GM23338 (cell line): ENCODE data around the gene USH2A. TPM values are rescaled to one million over a fixed set of nuclear protein-coding genes. Genes with fewer than 3 reads are reported as not detected.

ENCODE experiments used
- ATAC-seq: fragments of 200-7000 bp; cut with Tn5 transposase; 3 replicates; pipeline ENCODE4 v1.9.1; 2020
- DNase-seq: peaks from one replicate; pipeline ENCODE4 v3.0.0-alpha.2; 2015; ENCODE audit warnings: low spot score
- H2AFZ ChIP-seq: fragments of 200-600 bp; sonication (generic); 2 replicates; pipeline ENCODE4 v1.8.0; 2016; ENCODE audit warnings: antibody characterized with exemption, mild to moderate bottlenecking, moderate library complexity
- H3F3A ChIP-seq: fragments of 200-600 bp; sonication (generic); replicated peaks from 2 replicates; pipeline ENCODE4 v1.8.0; 2017; ENCODE audit warnings: antibody characterized with exemption, mixed run types, low read depth
- H3K27ac ChIP-seq: fragments of 200-600 bp; sonication (generic); 2 replicates; pipeline ENCODE4 v1.6.1; 2016; ENCODE audit warnings: low read depth
- H3K27me3 ChIP-seq: fragments of 200-600 bp; sonication (generic); 2 replicates; pipeline ENCODE4 v1.8.0; 2016; ENCODE audit warnings: mild to moderate bottlenecking, mixed run types, moderate library complexity; ENCODE audit not compliant: insufficient read depth
- H3K36me3 ChIP-seq: fragments of 200-600 bp; sonication (generic); 2 replicates; pipeline ENCODE4 v1.8.0; 2016; ENCODE audit warnings: mild to moderate bottlenecking; ENCODE audit not compliant: insufficient read depth
- H3K4me1 ChIP-seq: fragments of 200-600 bp; sonication (generic); 2 replicates; pipeline ENCODE4 v1.8.0; 2016; ENCODE audit warnings: mild to moderate bottlenecking, moderate library complexity; ENCODE audit not compliant: insufficient read depth
- H3K4me2 ChIP-seq: fragments of 200-600 bp; sonication (generic); 2 replicates; pipeline ENCODE4 v1.7.1; 2017; ENCODE audit warnings: mixed run types
- H3K4me3 ChIP-seq: fragments of 200-600 bp; sonication (generic); 2 replicates; pipeline ENCODE4 v1.6.1; 2016; ENCODE audit warnings: mixed run types
- H3K79me2 ChIP-seq: fragments of 200-600 bp; sonication (generic); replicated peaks from 2 replicates; pipeline ENCODE4 v1.8.0; 2017; ENCODE audit warnings: mild to moderate bottlenecking; ENCODE audit not compliant: insufficient read depth
- H3K9me2 ChIP-seq: fragments of 200-600 bp; sonication (generic); 2 replicates; pipeline ENCODE4 v1.8.0; 2017; ENCODE audit not compliant: insufficient read depth
- H4K20me1 ChIP-seq: fragments of 200-600 bp; sonication (generic); replicated peaks from 2 replicates; pipeline ENCODE4 v1.8.0; 2017; ENCODE audit warnings: mild to moderate bottlenecking; ENCODE audit not compliant: insufficient read depth
- H3K27ac Mint-ChIP-seq: 2 replicates; pipeline ENCODE4 v1.8.0; 2020; ENCODE audit warnings: inconsistent platforms, mild to moderate bottlenecking, moderate library complexity, mixed read lengths
- H3K27me3 Mint-ChIP-seq: 3 replicates; pipeline ENCODE4 v1.8.0; 2022; ENCODE audit warnings: low read depth, mild to moderate bottlenecking, moderate library complexity, mixed read lengths, inconsistent platforms; ENCODE audit not compliant: insufficient read depth, poor library complexity
- H3K36me3 Mint-ChIP-seq: 3 replicates; pipeline ENCODE4 v1.8.0; 2021; ENCODE audit warnings: low read depth, mild to moderate bottlenecking, inconsistent platforms, moderate library complexity, mixed read lengths
- H3K4me1 Mint-ChIP-seq: 3 replicates; pipeline ENCODE4 v1.8.0; 2020; ENCODE audit warnings: mild to moderate bottlenecking, inconsistent platforms, mixed read lengths
- H3K4me3 Mint-ChIP-seq: 3 replicates; pipeline ENCODE4 v1.8.0; 2021; ENCODE audit warnings: moderate library complexity, mild to moderate bottlenecking, inconsistent platforms, mixed read lengths
- H3K9me3 Mint-ChIP-seq: 3 replicates; pipeline ENCODE4 v1.8.0; 2020; ENCODE audit warnings: moderate library complexity, mild to moderate bottlenecking, inconsistent platforms, mixed read lengths
- CREB1 ChIP-seq: fragments of 250-450 bp; sonication (Bioruptor Pico); IDR thresholded peaks from 2 replicates; pipeline ENCODE4 v1.5.0; 2020; ENCODE audit warnings: low read depth, mild to moderate bottlenecking, moderate library complexity
- ETS1 ChIP-seq: IDR thresholded peaks from 2 replicates; pipeline ENCODE4 v1.6.1; 2016; ENCODE audit warnings: antibody characterized with exemption
- EZH2 ChIP-seq: fragments of 200-600 bp; sonication (generic); IDR thresholded peaks from one replicate; pipeline ENCODE4 v1.8.0; 2017; ENCODE audit warnings: antibody characterized with exemption, mild to moderate bottlenecking, low read depth; ENCODE audit not compliant: unreplicated experiment
- EZH2phosphoT487 ChIP-seq: fragments of 200-600 bp; sonication (generic); IDR thresholded peaks from one replicate; pipeline ENCODE4 v1.8.1; 2018; ENCODE audit warnings: antibody characterized with exemption; ENCODE audit not compliant: unreplicated experiment
- JUNB ChIP-seq: IDR thresholded peaks from one replicate; pipeline ENCODE4 v1.6.1; 2016; ENCODE audit warnings: antibody characterized with exemption; ENCODE audit not compliant: unreplicated experiment
- POLR2AphosphoS5 ChIP-seq: IDR thresholded peaks from 2 replicates; pipeline ENCODE4 v1.6.1; 2016; ENCODE audit warnings: antibody characterized with exemption, low read depth
- ZNF114 ChIP-seq: fragments of 250-450 bp; sonication (Bioruptor Pico); IDR thresholded peaks from 2 replicates; pipeline ENCODE4 v1.5.0; 2020; ENCODE audit warnings: mild to moderate bottlenecking, moderate library complexity
- ZNF331 ChIP-seq: fragments of 250-450 bp; sonication (Bioruptor Pico); IDR thresholded peaks from 2 replicates; pipeline ENCODE4 v1.5.0; 2020; ENCODE audit warnings: low read depth, mild to moderate bottlenecking, moderate library complexity
- ZNF462 ChIP-seq: fragments of 250-450 bp; sonication (Bioruptor Pico); IDR thresholded peaks from 2 replicates; pipeline ENCODE4 v1.5.0; 2020; ENCODE audit warnings: mild to moderate bottlenecking, moderate library complexity
- polyA plus RNA-seq: library from polyadenylated mRNA; unstranded; fragments of >200 nt; fragmentation: Nextera tagmentation; extraction: Ambion mirVana; gene quantifications from 2 replicates; pipeline ENCODE4 v1.2.1, GENCODE V29; 2016
- total RNA-seq: library from RNA; depleted of rRNA; stranded (reverse); fragments of >200 nt; shearing (Covaris generic); gene quantifications from 2 replicates; pipeline ENCODE4 v1.2.3, GENCODE V29; 2014

Gene USH2A
- total and polyA plus RNA-seq, 2 experiments from 2014 or later = 0.03 TPM

- no peak for TF ChIP-seq ZNF462
- no peak for TF ChIP-seq ETS1
- no peak for TF ChIP-seq CREB1 (CRISPR knock-in tag)
Measured at GRCh38 chr1:216258386-216258785, 164.9 kb downstream of the USH2A start (continued).

GRCh38 chr1:216250861-216251260 lies 172.4 kb downstream of the USH2A start:
- Histone ChIP-seq H3K4me2 (no peak overlapping the region), H3K27me3 (no peaks in the 10 kb centered on the region), H3K79me2 (no peaks in the 10 kb centered on the region), H4K20me1 (no peaks in the 10 kb centered on the region), H3K4me3 (no peak overlapping the region), H3K36me3 (no peaks in the 10 kb centered on the region), H3F3A (no peaks in the 10 kb centered on the region), H3K27ac (no peak overlapping the region), H3K4me1 (peaks cover 10% of the 10 kb centered on the region; the same call in 1 of the 2 replicates), H2AFZ (peak overlapping the region; percentile 12; the same call in 1 of the 2 replicates), H3K9me2 (no peaks in the 10 kb centered on the region)
- Mint-ChIP-seq H3K27me3 (peaks cover 3% of the 10 kb centered on the region), H3K27ac (no peak overlapping the region), H3K4me1 (peaks cover 12% of the 10 kb centered on the region; the same call in 2 of the 3 replicates), H3K4me3 (no peak overlapping the region), H3K9me3 (no peaks in the 10 kb centered on the region), H3K36me3 (no peaks in the 10 kb centered on the region)
- DNase-seq (no peak), ATAC-seq (no peak)
- TF ChIP-seq ZNF331 (CRISPR knock-in tag) (no peak), POLR2AphosphoS5 (no peak), EZH2 (no peak), ZNF462 (no peak), JUNB (no peak), EZH2phosphoT487 (no peak), ZNF114 (CRISPR knock-in tag) (no peak)
